GM20000 (cell line): ENCODE results near the gene ERG.
A peak's percentile ranks its signal among the peaks of the same experiment; 100 is the strongest.

Source experiments
- DNase-seq: peaks from one replicate; pipeline ENCODE4 v3.0.0; 2012; ENCODE audit warnings: low spot score
- TF ChIP-seq, protein P1 (sequence below): IDR thresholded peaks from 2 replicates; pipeline ENCODE4 v1.5.1; 2012; ENCODE audit warnings: mild to moderate bottlenecking, control low read depth; ENCODE audit errors: extremely low read depth, missing control alignments

ERG gene

DNA sequence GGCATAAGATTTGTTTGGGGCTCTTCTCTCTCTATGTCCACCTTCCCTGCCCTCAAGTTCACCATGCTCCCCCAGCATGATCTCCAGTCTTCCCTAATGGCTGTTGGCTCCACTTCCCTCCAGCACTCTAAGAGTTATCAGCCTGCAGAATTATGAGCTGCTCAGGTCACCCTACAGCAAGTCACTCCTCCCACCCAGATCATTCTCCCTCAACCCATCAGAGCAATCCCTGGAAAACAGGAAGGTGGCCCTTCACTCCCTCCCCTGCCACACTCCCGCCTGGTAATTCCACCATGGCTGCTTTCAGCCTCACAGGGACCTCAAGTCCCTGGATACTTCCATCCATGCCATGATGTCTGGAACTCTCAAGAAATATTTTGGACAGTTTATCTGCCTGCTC, 137.0 kb downstream of the ERG start:
- DNase-seq: no peak
- TF ChIP-seq, protein P1, sequence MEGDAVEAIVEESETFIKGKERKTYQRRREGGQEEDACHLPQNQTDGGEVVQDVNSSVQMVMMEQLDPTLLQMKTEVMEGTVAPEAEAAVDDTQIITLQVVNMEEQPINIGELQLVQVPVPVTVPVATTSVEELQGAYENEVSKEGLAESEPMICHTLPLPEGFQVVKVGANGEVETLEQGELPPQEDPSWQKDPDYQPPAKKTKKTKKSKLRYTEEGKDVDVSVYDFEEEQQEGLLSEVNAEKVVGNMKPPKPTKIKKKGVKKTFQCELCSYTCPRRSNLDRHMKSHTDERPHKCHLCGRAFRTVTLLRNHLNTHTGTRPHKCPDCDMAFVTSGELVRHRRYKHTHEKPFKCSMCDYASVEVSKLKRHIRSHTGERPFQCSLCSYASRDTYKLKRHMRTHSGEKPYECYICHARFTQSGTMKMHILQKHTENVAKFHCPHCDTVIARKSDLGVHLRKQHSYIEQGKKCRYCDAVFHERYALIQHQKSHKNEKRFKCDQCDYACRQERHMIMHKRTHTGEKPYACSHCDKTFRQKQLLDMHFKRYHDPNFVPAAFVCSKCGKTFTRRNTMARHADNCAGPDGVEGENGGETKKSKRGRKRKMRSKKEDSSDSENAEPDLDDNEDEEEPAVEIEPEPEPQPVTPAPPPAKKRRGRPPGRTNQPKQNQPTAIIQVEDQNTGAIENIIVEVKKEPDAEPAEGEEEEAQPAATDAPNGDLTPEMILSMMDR: no peak

DNA sequence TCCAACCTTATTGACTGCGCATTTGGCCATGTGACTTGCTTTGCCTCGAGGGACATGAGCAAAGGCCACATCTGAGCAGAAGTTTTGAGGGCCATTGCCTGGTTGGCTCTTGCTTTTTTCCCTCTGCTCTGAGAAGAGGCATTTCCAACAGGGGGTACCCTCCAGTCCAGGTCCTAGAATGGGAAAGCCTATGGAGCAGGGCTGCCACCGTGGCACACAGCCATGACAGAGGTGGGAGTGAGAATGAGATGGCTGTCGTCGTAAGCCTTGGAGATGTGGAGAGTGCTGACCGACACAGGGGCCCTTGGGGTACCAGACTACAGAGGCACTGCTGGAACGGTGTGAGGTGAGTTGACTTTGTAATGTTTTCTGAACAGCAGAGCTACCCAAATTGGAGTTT, 138.4 kb downstream of the ERG start:
- TF ChIP-seq, protein P1: no peak
- DNase-seq: no peak

- TF ChIP-seq, protein P1: no peak
- DNase-seq: no peak
These were observed 139.2 kb downstream of the ERG start for GRCh38 chr21:38359090-38359489.

DNA sequence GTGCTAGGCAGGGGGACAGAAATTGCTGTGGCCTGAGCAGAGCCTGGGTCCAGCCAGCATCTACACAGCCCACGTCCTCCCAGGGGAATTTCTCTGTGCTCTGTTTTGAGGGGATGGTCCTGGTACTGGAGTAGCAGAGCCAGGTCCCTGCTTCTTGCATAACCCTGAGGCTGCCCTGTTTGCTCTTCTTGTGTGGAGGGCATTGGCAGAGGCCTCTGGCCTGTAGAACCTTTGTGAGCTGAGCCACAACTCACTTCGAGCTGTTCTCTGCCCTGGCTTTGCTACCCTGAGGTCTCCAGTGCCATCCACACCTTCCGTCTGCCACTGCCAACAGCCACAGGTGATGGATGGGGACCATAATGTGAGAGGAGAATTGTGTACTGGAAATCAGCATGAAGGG, 139.6 kb downstream of the ERG start:
- no peak for DNase-seq
- TF ChIP-seq, protein P1: no peak

DNA sequence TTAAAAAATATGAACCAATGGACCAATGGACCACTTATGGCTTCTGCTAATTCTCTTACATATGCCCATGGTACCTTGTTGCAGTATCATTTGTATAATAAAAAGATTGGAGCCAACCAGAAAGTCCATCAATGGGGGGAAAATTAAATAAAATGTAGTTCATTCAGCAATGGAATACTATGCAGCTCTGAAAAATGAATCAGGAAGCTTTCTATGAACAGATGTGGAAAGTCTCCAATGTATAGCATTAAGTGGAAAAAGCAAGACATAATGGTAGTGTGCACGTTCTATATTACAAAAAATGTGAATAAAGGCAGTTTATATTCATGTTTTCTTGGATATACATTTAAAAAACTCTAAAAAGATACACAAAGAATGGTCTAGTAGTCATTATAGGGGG, 140.2 kb downstream of the ERG start:
- DNase-seq: no peak
- TF ChIP-seq, protein P1: no peak

DNA sequence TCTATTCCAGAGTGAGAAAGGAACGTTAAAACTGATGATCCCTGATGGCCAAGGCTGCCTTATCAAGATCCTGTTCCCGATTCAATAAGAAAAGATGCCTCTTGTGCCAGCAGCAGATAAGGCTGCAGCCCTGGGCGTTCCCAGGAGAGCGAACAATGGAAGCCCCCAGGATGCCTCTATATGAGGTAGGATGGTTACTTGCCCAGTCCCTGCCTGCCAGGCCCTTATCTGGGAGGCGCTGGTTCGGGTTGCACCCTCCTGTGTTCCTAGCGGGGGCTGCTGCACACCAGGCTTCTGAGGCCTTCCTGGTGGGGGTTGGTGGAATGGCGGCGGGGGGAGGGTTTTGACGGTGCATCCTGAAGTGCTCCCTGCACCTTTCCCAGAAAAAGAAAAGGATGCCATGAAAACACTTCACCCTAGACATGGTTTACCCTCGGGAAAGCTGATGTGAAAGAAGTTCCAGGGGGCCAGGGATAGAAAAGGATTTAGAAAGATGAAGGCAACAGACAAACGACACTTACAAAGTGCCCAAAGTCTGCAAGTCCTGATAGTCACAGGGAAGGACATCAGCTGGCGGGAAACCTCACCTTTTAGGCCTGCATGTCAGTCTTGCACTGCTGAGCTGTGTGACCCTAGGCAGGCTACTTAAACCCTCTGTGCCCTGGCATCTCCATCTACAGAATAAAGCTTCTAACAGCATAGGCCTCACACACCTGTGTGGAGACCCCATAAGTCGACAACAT, 141.2 kb downstream of the ERG start:
- TF ChIP-seq, protein P1: no peak
- no peak for DNase-seq

GRCh38 chr21:38355992-38356781, 142.1 kb downstream of the ERG start:
- TF ChIP-seq, protein P1: peak; percentile 83
- peak; percentile 81 for DNase-seq
